Measurements from ENCODE around the gene GRIK4. TPM values are rescaled to one million over a fixed set of nuclear protein-coding genes. Genes with fewer than 3 reads are reported as not detected.

The GRIK4 gene
- total and polyA plus RNA-seq, 4 donors = 0.05 to 0.25 (median 0.06) TPM; not detected in 1

GRCh38 chr11:120909676-120910416 lies 398.3 kb downstream of the GRIK4 start:
- H3K9ac ChIP-seq (ENCODE audit: low read depth in 1 of 2, low read length in 2 of 2) = no peak overlapping the region
- H3K4me3 ChIP-seq (ENCODE audit: low read depth in 1 of 3, low read length in 3 of 3) = no peak overlapping the region
- TF ChIP-seq HNF4A (conservative IDR thresholded peaks at IDR 0.05) (no peak), REST (IDR thresholded peaks at IDR 0.05) (no peak), FOXA2 (IDR thresholded peaks at IDR 0.05) (no peak), YY1 (IDR thresholded peaks at IDR 0.05) (no peak), RAD21 (IDR thresholded peaks at IDR 0.05) (no peak), FOXA1 (IDR thresholded peaks at IDR 0.05) (no peak), ZBTB33 (IDR thresholded peaks at IDR 0.05) (no peak), CTCF (IDR thresholded peaks at IDR 0.05; ENCODE audit: low read depth, low read length, missing input control) (no peak), HNF4G (IDR thresholded peaks at IDR 0.05) (no peak), NR2F2 (IDR thresholded peaks at IDR 0.05) (no peak), RXRA (IDR thresholded peaks at IDR 0.05) (no peak), ATF3 (IDR thresholded peaks at IDR 0.05) (no peak), GABPA (IDR thresholded peaks at IDR 0.05 in 1 of 2, conservative IDR thresholded peaks at IDR 0.05 in 1 of 2) (no peak), JUND (IDR thresholded peaks at IDR 0.05) (no peak), MAX (IDR thresholded peaks at IDR 0.05) (no peak), EGR1 (IDR thresholded peaks at IDR 0.05; ENCODE audit: low read depth in 2 of 2) (no peak), TAF1 (conservative IDR thresholded peaks at IDR 0.05) (no peak), SP1 (IDR thresholded peaks at IDR 0.05) (no peak)
- no peak overlapping the region for H3K27ac ChIP-seq (ENCODE audit: low read depth in 1 of 2, low read length in 2 of 2)
- DNase-seq (ENCODE audit: low spot score) = no peak
- H3K4me1 ChIP-seq (ENCODE audit: control insufficient read depth in 4 of 4, insufficient read depth in 4 of 4, low read length in 3 of 4) = no peaks in the 10 kb centered on the region
- WGBS = 86% methylated on average over 5 of the region's 5 CpGs
- no peaks in the 10 kb centered on the region for H3K27me3 ChIP-seq (ENCODE audit: control insufficient read depth in 4 of 4, insufficient read depth in 4 of 4, low read length in 3 of 4)
- H3K9me3 ChIP-seq (ENCODE audit: control insufficient read depth in 4 of 4, low read length in 3 of 4) = no peaks in the 10 kb centered on the region
- H3K36me3 ChIP-seq (ENCODE audit: control insufficient read depth in 4 of 4, insufficient read depth in 3 of 4, low read depth in 1 of 4, low read length in 3 of 4) = no peaks in the 10 kb centered on the region

Measured in liver (tissue), 9 donors.